ACC112 (cell line): ENCODE measurements around the gene RBBP4.
"Not testable (repeated sequence)": the region's sequence is repeated elsewhere in the genome, so short reads cannot be mapped to it uniquely, and the experiment has no call there.

Experiments used
- H2AFZ ChIP-seq: fragments of 200-600 bp; sonication (generic); one replicate; pipeline ENCODE4 v1.6.0; 2017; ENCODE audit warnings: antibody characterized with exemption, low read length; ENCODE audit not compliant: unreplicated experiment
- H3K27ac ChIP-seq: fragments of 200-600 bp; sonication (generic); 2 replicates; pipeline ENCODE4 v1.5.1; 2014; ENCODE audit warnings: low read depth, mild to moderate bottlenecking, antibody characterized with exemption, low read length, moderate library complexity
- H3K27me3 ChIP-seq: fragments of 200-600 bp; sonication (generic); 2 replicates; pipeline ENCODE4 v1.6.1; 2014; ENCODE audit warnings: mild to moderate bottlenecking, antibody characterized with exemption, low read length, moderate library complexity, mixed read lengths; ENCODE audit not compliant: insufficient read depth
- H3K36me3 ChIP-seq: fragments of 200-600 bp; sonication (generic); 2 replicates; pipeline ENCODE4 v1.6.1; 2016; ENCODE audit warnings: mild to moderate bottlenecking, antibody characterized with exemption, low read length, moderate library complexity, mixed read lengths; ENCODE audit not compliant: insufficient read depth
- H3K4me1 ChIP-seq: fragments of 200-600 bp; sonication (generic); one replicate; pipeline ENCODE4 v1.6.1; 2016; ENCODE audit warnings: low read length, mixed read lengths; ENCODE audit not compliant: insufficient read depth, unreplicated experiment, control insufficient read depth
- H3K4me3 ChIP-seq: fragments of 200-600 bp; sonication (generic); 2 replicates; pipeline ENCODE4 v1.5.1; 2014; ENCODE audit warnings: mild to moderate bottlenecking, low read depth, low read length
- H3K79me2 ChIP-seq: fragments of 200-600 bp; sonication (generic); one replicate; pipeline ENCODE4 v1.6.0; 2016; ENCODE audit warnings: low read length; ENCODE audit not compliant: control insufficient read depth, unreplicated experiment, insufficient read depth

Gene RBBP4

GRCh38 chr1:32709075-32709474, 58.1 kb downstream of the RBBP4 start:
- H3K27me3 ChIP-seq = no peaks in the 10 kb centered on the region
- no peak overlapping the region for H3K4me3 ChIP-seq
- no peak overlapping the region for H2AFZ ChIP-seq
- H3K79me2 ChIP-seq = no peaks in the 10 kb centered on the region
- H3K36me3 ChIP-seq = no peaks in the 10 kb centered on the region
- H3K4me1 ChIP-seq = peaks cover 3% of the 10 kb centered on the region
- no peak overlapping the region for H3K27ac ChIP-seq

- no peak overlapping the region for H3K27ac ChIP-seq
- H3K4me3 ChIP-seq = no peak overlapping the region
- no peaks in the 10 kb centered on the region for H3K79me2 ChIP-seq
- H2AFZ ChIP-seq = no peak overlapping the region
- H3K4me1 ChIP-seq = no peaks in the 10 kb centered on the region
- no peaks in the 10 kb centered on the region for H3K27me3 ChIP-seq
- no peaks in the 10 kb centered on the region for H3K36me3 ChIP-seq
Observed at GRCh38 chr1:32709476-32709875, 58.5 kb downstream of the RBBP4 start.

GRCh38 chr1:32711221-32711620, 60.2 kb downstream of the RBBP4 start:
- H3K36me3 ChIP-seq, H3K27me3 ChIP-seq, H2AFZ ChIP-seq, H3K4me3 ChIP-seq, H3K27ac ChIP-seq, H3K4me1 ChIP-seq, H3K79me2 ChIP-seq: not testable (repeated sequence)

- Histone ChIP-seq H3K27me3 (no peaks in the 10 kb centered on the region), H3K4me3 (no peak overlapping the region), H3K79me2 (no peaks in the 10 kb centered on the region), H3K4me1 (no peaks in the 10 kb centered on the region), H3K27ac (no peak overlapping the region), H3K36me3 (no peaks in the 10 kb centered on the region), H2AFZ (no peak overlapping the region)
Observed at GRCh38 chr1:32713081-32713480, 62.1 kb downstream of the RBBP4 start.

- Histone ChIP-seq H2AFZ (no peak overlapping the region), H3K79me2 (no peaks in the 10 kb centered on the region), H3K27ac (no peak overlapping the region), H3K4me3 (no peak overlapping the region), H3K4me1 (no peaks in the 10 kb centered on the region), H3K27me3 (no peaks in the 10 kb centered on the region), H3K36me3 (no peaks in the 10 kb centered on the region)
Observed at GRCh38 chr1:32714277-32714676, 63.3 kb downstream of the RBBP4 start.

- Histone ChIP-seq H3K27ac (no peak overlapping the region), H3K4me3 (no peak overlapping the region), H3K27me3 (no peaks in the 10 kb centered on the region), H2AFZ (no peak overlapping the region), H3K79me2 (no peaks in the 10 kb centered on the region), H3K36me3 (no peaks in the 10 kb centered on the region), H3K4me1 (no peaks in the 10 kb centered on the region)
Observed at GRCh38 chr1:32715901-32716311, 64.9 kb downstream of the RBBP4 start.

GRCh38 chr1:32716312-32717148, 65.5 kb downstream of the RBBP4 start:
- Histone ChIP-seq H3K36me3 (no peaks in the 10 kb centered on the region), H3K4me3 (no peak overlapping the region), H3K27me3 (no peaks in the 10 kb centered on the region), H3K27ac (no peak overlapping the region), H3K4me1 (no peaks in the 10 kb centered on the region), H3K79me2 (no peaks in the 10 kb centered on the region), H2AFZ (no peak overlapping the region)

- Histone ChIP-seq H3K27ac (no peak overlapping the region), H3K27me3 (no peaks in the 10 kb centered on the region), H2AFZ (no peak overlapping the region), H3K4me1 (no peaks in the 10 kb centered on the region), H3K4me3 (no peak overlapping the region), H3K79me2 (no peaks in the 10 kb centered on the region), H3K36me3 (no peaks in the 10 kb centered on the region)
Observed at GRCh38 chr1:32717503-32717902, 66.5 kb downstream of the RBBP4 start.

- Histone ChIP-seq H3K36me3 (no peaks in the 10 kb centered on the region), H3K4me1 (no peaks in the 10 kb centered on the region), H3K4me3 (no peak overlapping the region), H3K27me3 (no peaks in the 10 kb centered on the region), H3K79me2 (no peaks in the 10 kb centered on the region), H3K27ac (no peak overlapping the region), H2AFZ (no peak overlapping the region)
Observed at GRCh38 chr1:32718036-32718435, 67.0 kb downstream of the RBBP4 start.

GRCh38 chr1:32718527-32718926, 67.5 kb downstream of the RBBP4 start:
- Histone ChIP-seq H3K27ac (no peak overlapping the region), H3K79me2 (no peaks in the 10 kb centered on the region), H3K27me3 (no peaks in the 10 kb centered on the region), H3K4me1 (no peaks in the 10 kb centered on the region), H2AFZ (no peak overlapping the region), H3K36me3 (no peaks in the 10 kb centered on the region), H3K4me3 (no peak overlapping the region)

- H3K27me3 ChIP-seq = no peaks in the 10 kb centered on the region
- H3K4me3 ChIP-seq = no peak overlapping the region
- H3K36me3 ChIP-seq = no peaks in the 10 kb centered on the region
- H3K27ac ChIP-seq = no peak overlapping the region
- no peaks in the 10 kb centered on the region for H3K79me2 ChIP-seq
- peaks cover 4% of the 10 kb centered on the region for H3K4me1 ChIP-seq
- H2AFZ ChIP-seq = no peak overlapping the region
Observed at GRCh38 chr1:32719681-32720275, 68.8 kb downstream of the RBBP4 start.
